OCI-LY7 (cell line): Measurements from ENCODE around the gene ZDHHC22. TPM values are rescaled to one million over a fixed set of nuclear protein-coding genes. Genes with fewer than 3 reads are reported as not detected.

Source experiments
- BruUV-seq: library from RNA; stranded (reverse); fragments of 400-500 nt; replicated peaks from 2 replicates; lab custom pipeline; 2021; lab: Mats Ljungman, UMichigan
- CTCF ChIA-PET: fragments of 300-600 bp; sonication (Branson Sonifier 250); formaldehyde crosslinking; loops from one replicate; lab custom pipeline; 2022; ENCODE audit warnings: antibody characterized with exemption; ENCODE audit not compliant: unreplicated experiment; lab: Charles Lee
- POLR2A ChIA-PET: fragments of 300-600 bp; sonication (Branson Sonifier 250); formaldehyde crosslinking; loops from one replicate; lab custom pipeline; 2022; ENCODE audit warnings: antibody characterized with exemption; lab: Charles Lee
- DNase-seq: peaks from one replicate; pipeline ENCODE4 v3.0.0-alpha.2; 2015; ENCODE audit warnings: low spot score
- H2AFZ ChIP-seq: fragments of 200-600 bp; sonication (generic), shearing (Covaris generic); 2 replicates; pipeline ENCODE4 v1.6.1; 2014; ENCODE audit warnings: mild to moderate bottlenecking, antibody characterized with exemption, low read length, moderate library complexity
- H3K27ac ChIP-seq: fragments of 200-600 bp; sonication (generic); 2 replicates; pipeline ENCODE4 v1.5.1; 2014; ENCODE audit warnings: mixed run types, low read depth, mild to moderate bottlenecking, moderate library complexity, low read length, inconsistent platforms; ENCODE audit not compliant: poor library complexity, severe bottlenecking
- H3K36me3 ChIP-seq: fragments of 200-600 bp; sonication (generic); 2 replicates; pipeline ENCODE4 v1.6.1; 2014; ENCODE audit warnings: mild to moderate bottlenecking, antibody characterized with exemption, low read length, moderate library complexity, mixed read lengths; ENCODE audit not compliant: insufficient read depth
- H3K4me1 ChIP-seq: fragments of 200-600 bp; sonication (generic); 2 replicates; pipeline ENCODE4 v1.5.1; 2014; ENCODE audit warnings: mild to moderate bottlenecking, low read length; ENCODE audit not compliant: insufficient read depth, poor library complexity, severe bottlenecking
- H3K4me2 ChIP-seq: fragments of 200-600 bp; sonication (generic); 2 replicates; pipeline ENCODE4 v1.6.1; 2014; ENCODE audit warnings: mild to moderate bottlenecking, low read length
- H3K4me3 ChIP-seq: fragments of 200-600 bp; sonication (generic); 2 replicates; pipeline ENCODE4 v1.5.1; 2014; ENCODE audit warnings: mild to moderate bottlenecking, low read depth, low read length; ENCODE audit not compliant: poor library complexity, severe bottlenecking
- H3K79me2 ChIP-seq: fragments of 200-600 bp; sonication (generic); 2 replicates; pipeline ENCODE4 v1.6.1; 2016; ENCODE audit warnings: low read depth, mild to moderate bottlenecking, low read length, moderate library complexity, mixed read lengths; ENCODE audit not compliant: insufficient read depth
- H3K9me2 ChIP-seq: fragments of 200-600 bp; sonication (generic); 2 replicates; pipeline ENCODE4 v1.6.1; 2016; ENCODE audit warnings: mild to moderate bottlenecking, low read length, mixed read lengths; ENCODE audit not compliant: insufficient read depth
- H3K9me3 ChIP-seq: fragments of 200-600 bp; sonication (generic); 2 replicates; pipeline ENCODE4 v1.6.1; 2014; ENCODE audit warnings: mild to moderate bottlenecking, mixed run types, low read length, mixed read lengths
- H4K20me1 ChIP-seq: fragments of 200-600 bp; sonication (generic); 2 replicates; pipeline ENCODE4 v1.6.1; 2014; ENCODE audit warnings: mild to moderate bottlenecking, antibody characterized with exemption, low read length, moderate library complexity, mixed read lengths; ENCODE audit not compliant: insufficient read depth
- CTCF ChIP-seq: fragments of 200-600 bp; sonication (generic); conservative IDR thresholded peaks from 2 replicates; pipeline ENCODE4 v1.5.1; 2014; ENCODE audit warnings: mild to moderate bottlenecking, antibody characterized with exemption, low read length, moderate library complexity, mixed read lengths
- EZH2phosphoT487 ChIP-seq: fragments of 200-600 bp; sonication (generic); IDR thresholded peaks from 2 replicates; pipeline ENCODE4 v1.6.1; 2018; ENCODE audit warnings: low read depth, borderline replicate concordance, mild to moderate bottlenecking, mixed run types, antibody characterized with exemption, low read length, moderate library complexity, mixed read lengths
- intact Hi-C: fragments of 100-400 bp; cut with micrococcal nuclease; formaldehyde crosslinking; loops from one replicate; pipeline ENCODE4 v1.10.0; 2022; ENCODE audit not compliant: unreplicated experiment
- total RNA-seq, 2 experiments: library from RNA; depleted of rRNA in 1 of 2; stranded (reverse); fragments of >200 nt in 1 of 2; shearing (Covaris generic) in 1 of 2; gene quantifications; 2 replicates each; pipeline ENCODE4 v1.2.3, GENCODE V29; 2014 to 2022

The ZDHHC22 gene
- total RNA-seq, 2 experiments from 2014 or later = not detected

GRCh38 chr14:77103951-77104350 is 37.6 kb downstream of the ZDHHC22 start:
- no peak overlapping the region for H3K4me2 ChIP-seq
- TF ChIP-seq EZH2phosphoT487 = no peak
- no peak for TF ChIP-seq CTCF
- peaks cover 42% of the 10 kb centered on the region for H3K36me3 ChIP-seq
- DNase-seq = no peak
- H3K4me1 ChIP-seq = peaks cover 36% of the 10 kb centered on the region
- no TSS peak for BruUV-seq
- no peaks in the 10 kb centered on the region for H3K9me2 ChIP-seq
- ChIA-PET CTCF (interaction anchor here (0.6 to 1.1 kb wide), 2 partner anchors 18 to 849 kb away, joined by 3 read pairs; no protein-coding TSS in a partner anchor), POLR2A (interaction anchor here (1.1 kb wide), 1 partner anchor 12 kb away, joined by 3 read pairs; no protein-coding TSS in a partner anchor)
- no peak overlapping the region for H3K4me3 ChIP-seq
- no peak overlapping the region for H2AFZ ChIP-seq
- no peaks in the 10 kb centered on the region for H3K9me3 ChIP-seq
- H3K27ac ChIP-seq = no peak overlapping the region
- H4K20me1 ChIP-seq = no peaks in the 10 kb centered on the region
- intact Hi-C loops = no loop called here
- H3K79me2 ChIP-seq = peaks cover 43% of the 10 kb centered on the region; the same call in 1 of the 2 replicates

GRCh38 chr14:77103475-77103874 is 38.1 kb downstream of the ZDHHC22 start:
- Histone ChIP-seq H2AFZ (no peak overlapping the region), H3K4me2 (no peak overlapping the region), H3K27ac (no peak overlapping the region), H4K20me1 (no peaks in the 10 kb centered on the region), H3K4me1 (peaks cover 37% of the 10 kb centered on the region), H3K4me3 (no peak overlapping the region), H3K9me2 (no peaks in the 10 kb centered on the region), H3K36me3 (peaks cover 37% of the 10 kb centered on the region), H3K79me2 (peaks cover 48% of the 10 kb centered on the region; the same call in 1 of the 2 replicates), H3K9me3 (no peaks in the 10 kb centered on the region)
- ChIA-PET CTCF (no interaction called here), POLR2A (interaction anchor here (2.4 kb wide), 1 partner anchor 19 kb away, joined by 24 read pairs; no protein-coding TSS in a partner anchor)
- BruUV-seq = no TSS peak
- TF ChIP-seq CTCF (no peak), EZH2phosphoT487 (no peak)
- DNase-seq = no peak
- intact Hi-C loops = no loop called here

GRCh38 chr14:77102154-77102553 is 39.4 kb downstream of the ZDHHC22 start:
- no peak for DNase-seq
- Histone ChIP-seq H4K20me1 (no peaks in the 10 kb centered on the region), H3K4me3 (no peak overlapping the region), H3K27ac (no peak overlapping the region), H3K9me3 (no peaks in the 10 kb centered on the region), H3K79me2 (peaks cover 53% of the 10 kb centered on the region; the same call in 1 of the 2 replicates), H3K9me2 (no peaks in the 10 kb centered on the region), H2AFZ (no peak overlapping the region), H3K36me3 (peaks cover 25% of the 10 kb centered on the region), H3K4me2 (peak overlapping the region; percentile 74), H3K4me1 (peaks cover 39% of the 10 kb centered on the region)
- intact Hi-C loops = no loop called here
- BruUV-seq = no TSS peak
- no peak for TF ChIP-seq CTCF
- ChIA-PET CTCF (interaction anchor here (0.9 kb wide), 1 partner anchor 44 kb away, joined by 4 read pairs; no protein-coding TSS in a partner anchor), POLR2A (interaction anchor here (0.6 to 2.4 kb wide), 6 partner anchors 14 to 607 kb away, joined by 3 to 24 read pairs (median 4); no protein-coding TSS in a partner anchor)
